ENCODE data around the gene PRR5.

The PRR5 gene

GRCh38 chr22:44693756-44694155 lies 8.2 kb upstream of the PRR5 start:
- DNase-seq: no peak

- peak; percentile 61 to 93 for DNase-seq
Measured at GRCh38 chr22:44697423-44698141, 4.4 kb upstream of the PRR5 start.

- DNase-seq: no peak
Measured at GRCh38 chr22:44698531-44699421, 3.2 kb upstream of the PRR5 start.

GRCh38 chr22:44700456-44700855 lies 1.5 kb upstream of the PRR5 start:
- DNase-seq: no peak

- no peak for DNase-seq
Measured at GRCh38 chr22:44701187-44701790, 715 bp upstream of the PRR5 start.

- DNase-seq: no peak
Measured at GRCh38 chr22:44702479-44703198, 635 bp downstream of the PRR5 start.

- DNase-seq: no peak
Measured at GRCh38 chr22:44703255-44703870, 1.4 kb downstream of the PRR5 start.

- no peak for DNase-seq
Measured at GRCh38 chr22:44704159-44705021, 2.4 kb downstream of the PRR5 start.

- no peak for DNase-seq
Measured at GRCh38 chr22:44705022-44705297, 3.0 kb downstream of the PRR5 start.

GRCh38 chr22:44706488-44706887 lies 4.5 kb downstream of the PRR5 start:
- DNase-seq: no peak

- no peak for DNase-seq
Measured at GRCh38 chr22:44707178-44707577, 5.2 kb downstream of the PRR5 start.

- DNase-seq: no peak
Measured at GRCh38 chr22:44707752-44708151, 5.7 kb downstream of the PRR5 start.

GRCh38 chr22:44709881-44710392 lies 7.9 kb downstream of the PRR5 start:
- DNase-seq: no peak

- no peak for DNase-seq
Measured at GRCh38 chr22:44710474-44711240, 8.7 kb downstream of the PRR5 start.

GRCh38 chr22:44711241-44711560 lies 9.2 kb downstream of the PRR5 start:
- no peak for DNase-seq

- DNase-seq: no peak
Measured at GRCh38 chr22:44711690-44712555, 9.9 kb downstream of the PRR5 start.

- no peak for DNase-seq
Measured at GRCh38 chr22:44712962-44713361, 11.0 kb downstream of the PRR5 start.

- no peak for DNase-seq
Measured at GRCh38 chr22:44714703-44715350, 12.8 kb downstream of the PRR5 start.

- no peak for DNase-seq
Measured at GRCh38 chr22:44718418-44718817, 16.4 kb downstream of the PRR5 start.

Measured in inflammatory macrophage treated with lipopolysaccharide for 1 hour (primary cell).